Vagina (tissue), 2 donors: ENCODE results near the gene TPST2.

Experiments used
- POLR2A ChIP-seq, 2 donors: fragments of 450-650 bp; IDR thresholded peaks; one replicate each; pipeline ENCODE4 v1.6.1; 2017; ENCODE audit warnings: antibody characterized with exemption in 2 of 2, mild to moderate bottlenecking in 2 of 2, moderate library complexity in 2 of 2
- POLR2AphosphoS5 ChIP-seq, 2 donors: sonication (generic); formaldehyde crosslinking; IDR thresholded peaks; one replicate each; pipeline ENCODE4 v1.9.0; 2017; ENCODE audit warnings: antibody characterized with exemption in 2 of 2, mild to moderate bottlenecking in 2 of 2, low read depth in 1 of 2; ENCODE audit not compliant: insufficient read depth in 1 of 2
- TF ChIP-seq, protein P1 (sequence below), 3 experiments: fragments of 450-650 bp in 2 of 3; fragments of 200-600 bp in 1 of 3; sonication (generic) in 1 of 3; IDR thresholded peaks; one replicate each; pipeline ENCODE4 v1.5.1; 2017 to 2019; ENCODE audit warnings: antibody characterized with exemption in 3 of 3, mild to moderate bottlenecking in 2 of 3, moderate library complexity in 2 of 3

DNA sequence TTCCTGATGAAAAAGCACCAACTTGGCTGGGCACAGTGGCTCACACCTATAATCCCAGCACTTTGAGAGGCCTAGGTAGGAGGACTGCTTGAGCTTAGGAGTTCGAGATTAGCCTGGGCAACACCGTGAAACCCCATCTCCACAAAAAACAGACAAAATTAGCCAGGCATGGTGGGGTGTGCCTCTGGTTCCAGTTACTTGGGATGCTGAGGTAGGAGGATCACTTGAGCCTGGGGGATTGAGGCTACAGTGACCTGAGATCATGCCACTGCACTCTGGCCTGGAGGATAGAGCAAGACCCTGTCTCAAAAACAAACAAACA is 109.4 kb downstream of the TPST2 start:
- no peak for TF ChIP-seq POLR2A (IDR thresholded peaks at IDR 0.05)
- TF ChIP-seq, protein P1, sequence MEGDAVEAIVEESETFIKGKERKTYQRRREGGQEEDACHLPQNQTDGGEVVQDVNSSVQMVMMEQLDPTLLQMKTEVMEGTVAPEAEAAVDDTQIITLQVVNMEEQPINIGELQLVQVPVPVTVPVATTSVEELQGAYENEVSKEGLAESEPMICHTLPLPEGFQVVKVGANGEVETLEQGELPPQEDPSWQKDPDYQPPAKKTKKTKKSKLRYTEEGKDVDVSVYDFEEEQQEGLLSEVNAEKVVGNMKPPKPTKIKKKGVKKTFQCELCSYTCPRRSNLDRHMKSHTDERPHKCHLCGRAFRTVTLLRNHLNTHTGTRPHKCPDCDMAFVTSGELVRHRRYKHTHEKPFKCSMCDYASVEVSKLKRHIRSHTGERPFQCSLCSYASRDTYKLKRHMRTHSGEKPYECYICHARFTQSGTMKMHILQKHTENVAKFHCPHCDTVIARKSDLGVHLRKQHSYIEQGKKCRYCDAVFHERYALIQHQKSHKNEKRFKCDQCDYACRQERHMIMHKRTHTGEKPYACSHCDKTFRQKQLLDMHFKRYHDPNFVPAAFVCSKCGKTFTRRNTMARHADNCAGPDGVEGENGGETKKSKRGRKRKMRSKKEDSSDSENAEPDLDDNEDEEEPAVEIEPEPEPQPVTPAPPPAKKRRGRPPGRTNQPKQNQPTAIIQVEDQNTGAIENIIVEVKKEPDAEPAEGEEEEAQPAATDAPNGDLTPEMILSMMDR (IDR thresholded peaks at IDR 0.05): no peak
- no peak for TF ChIP-seq POLR2AphosphoS5 (IDR thresholded peaks at IDR 0.05; ENCODE audit: insufficient read depth in 1 of 2, low read depth in 1 of 2)
